Body of pancreas (tissue), 4 donors: Measurements from ENCODE around the gene MYLK.

Source experiments
- CTCF ChIP-seq, 7 experiments: fragments of 450-650 bp in 4 of 7; fragments of 200-600 bp in 3 of 7; sonication (generic) in 3 of 7; IDR thresholded peaks; one replicate each; pipeline ENCODE4 v1.5.1; 2016 to 2019; ENCODE audit warnings: antibody characterized with exemption in 7 of 7
- POLR2A ChIP-seq, 3 donors: fragments of 450-650 bp; IDR thresholded peaks; one replicate each; pipeline ENCODE4 v1.6.1; 2016; ENCODE audit warnings: antibody characterized with exemption in 3 of 3, mild to moderate bottlenecking in 2 of 3

GRCh38 chr3:123629747-123630047 lies 254.4 kb downstream of the MYLK start:
- no peak for TF ChIP-seq POLR2A (IDR thresholded peaks at IDR 0.05)
- TF ChIP-seq CTCF (IDR thresholded peaks at IDR 0.05): no peak
